Neural progenitor cell (in vitro differentiated cells): ENCODE results near the gene MSANTD2. TPM values are rescaled to one million over a fixed set of nuclear protein-coding genes. Genes with fewer than 3 reads are reported as not detected.

ENCODE experiments used
- DNase-seq: peaks from one replicate; pipeline ENCODE4 v3.0.0-alpha.2; 2016; ENCODE audit warnings: low spot score
- H2AFZ ChIP-seq: fragments of 200-600 bp; sonication (generic); replicated peaks from 2 replicates; pipeline ENCODE4 v1.6.1; 2016; ENCODE audit warnings: antibody characterized with exemption
- H3F3A ChIP-seq: fragments of 200-600 bp; sonication (generic); 2 replicates; pipeline ENCODE4 v1.6.1; 2016; ENCODE audit warnings: antibody characterized with exemption, low read depth
- H3K27ac ChIP-seq: fragments of 200-600 bp; sonication (generic); 2 replicates; pipeline ENCODE4 v1.5.1; 2016; ENCODE audit warnings: mild to moderate bottlenecking
- H3K27me3 ChIP-seq: fragments of 200-600 bp; sonication (generic); 2 replicates; pipeline ENCODE4 v1.6.1; 2016; ENCODE audit warnings: mild to moderate bottlenecking, moderate library complexity
- H3K36me3 ChIP-seq: fragments of 200-600 bp; sonication (generic); 2 replicates; pipeline ENCODE4 v1.5.1; 2016
- H3K4me1 ChIP-seq: fragments of 200-600 bp; sonication (generic); 2 replicates; pipeline ENCODE4 v1.6.1; 2016; ENCODE audit warnings: mixed run types
- H3K4me2 ChIP-seq: fragments of 200-600 bp; sonication (generic); 2 replicates; pipeline ENCODE4 v1.6.1; 2016
- H3K4me3 ChIP-seq: fragments of 200-600 bp; sonication (generic); 2 replicates; pipeline ENCODE4 v1.5.1; 2016
- H3K79me2 ChIP-seq: fragments of 200-600 bp; sonication (generic); 2 replicates; pipeline ENCODE4 v1.6.1; 2016; ENCODE audit warnings: low read depth
- H3K9ac ChIP-seq: fragments of 200-600 bp; sonication (generic); 2 replicates; pipeline ENCODE4 v1.6.1; 2016
- H3K9me3 ChIP-seq: fragments of 200-600 bp; sonication (generic); 2 replicates; pipeline ENCODE4 v1.5.1; 2016; ENCODE audit warnings: low read depth
- H4K20me1 ChIP-seq: fragments of 200-600 bp; sonication (generic); 2 replicates; pipeline ENCODE4 v1.6.1; 2016; ENCODE audit warnings: low read depth
- H3K27ac Mint-ChIP-seq: 3 replicates; pipeline ENCODE4 v1.8.0; 2021; ENCODE audit warnings: mixed read lengths
- H3K27me3 Mint-ChIP-seq: 2 replicates; pipeline ENCODE4 v1.8.0; 2022; ENCODE audit warnings: low read depth, mild to moderate bottlenecking, inconsistent platforms, moderate library complexity, mixed read lengths; ENCODE audit not compliant: insufficient read depth
- H3K36me3 Mint-ChIP-seq: 3 replicates; pipeline ENCODE4 v1.8.0; 2021; ENCODE audit warnings: mixed read lengths
- H3K4me1 Mint-ChIP-seq: 3 replicates; pipeline ENCODE4 v1.8.0; 2021; ENCODE audit warnings: mixed read lengths
- H3K4me3 Mint-ChIP-seq: 3 replicates; pipeline ENCODE4 v1.8.0; 2021; ENCODE audit warnings: mild to moderate bottlenecking, moderate library complexity, mixed read lengths
- H3K9me3 Mint-ChIP-seq: 3 replicates; pipeline ENCODE4 v1.8.0; 2020; ENCODE audit warnings: mixed read lengths
- EZH2 ChIP-seq: fragments of 200-600 bp; sonication (generic); IDR thresholded peaks from 2 replicates; pipeline ENCODE4 v1.6.1; 2017; ENCODE audit warnings: antibody characterized with exemption, mild to moderate bottlenecking, moderate library complexity
- EZH2phosphoT487 ChIP-seq: fragments of 200-600 bp; sonication (generic); IDR thresholded peaks from 2 replicates; pipeline ENCODE4 v1.6.1; 2017; ENCODE audit warnings: antibody characterized with exemption
- total RNA-seq: library from RNA; depleted of rRNA; stranded (reverse); fragments of >200 nt; gene quantifications from 2 replicates; pipeline ENCODE4 v1.2.3, GENCODE V29; 2015; ENCODE audit warnings: low replicate concordance
- TF ChIP-seq, protein P1 (sequence below): fragments of 200-600 bp; sonication (generic); IDR thresholded peaks from 2 replicates; pipeline ENCODE4 v1.5.1; 2017; ENCODE audit warnings: antibody characterized with exemption, mild to moderate bottlenecking

The MSANTD2 gene
- total RNA-seq, 1 donor from 2014 or later: 41.9 TPM

DNA sequence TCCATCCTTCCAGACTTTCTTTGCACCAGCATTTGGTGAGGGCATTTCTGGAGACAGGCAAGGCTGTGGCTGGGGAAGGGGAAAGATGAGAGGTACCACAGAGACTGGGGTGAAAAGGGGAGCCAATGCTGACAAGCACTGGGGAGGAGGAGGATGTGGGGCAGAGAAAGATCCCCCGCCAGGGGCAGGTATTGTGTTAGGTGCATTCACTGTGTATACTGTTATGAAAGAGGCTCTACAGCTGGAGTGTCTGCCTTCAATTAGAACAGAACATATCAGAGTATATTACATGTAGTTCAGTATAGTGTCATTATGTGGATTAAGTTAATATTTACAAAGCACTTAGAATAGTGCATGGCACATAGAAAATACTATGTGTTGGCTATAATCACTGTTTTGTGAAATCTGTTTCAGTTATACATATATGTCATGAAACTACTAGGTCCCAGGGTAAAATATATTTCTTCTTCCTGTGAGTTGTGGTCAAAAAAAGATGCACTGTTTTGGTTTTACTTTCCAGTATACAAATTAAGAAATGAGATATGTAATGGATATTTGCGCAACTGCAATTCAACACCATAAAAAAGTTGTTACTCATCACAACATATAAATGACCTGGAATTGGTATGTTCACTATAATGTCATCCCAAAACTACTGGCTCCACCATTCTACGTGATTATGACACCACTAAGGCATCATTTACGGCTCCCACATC lies 8.4 kb downstream of the MSANTD2 start:
- H3F3A ChIP-seq: peaks cover 7% of the 10 kb centered on the region
- H3K4me1 ChIP-seq: peaks cover 18% of the 10 kb centered on the region
- no peaks in the 10 kb centered on the region for H3K27me3 ChIP-seq
- Mint-ChIP-seq H3K4me3 (no peak overlapping the region), H3K27ac (no peak overlapping the region), H3K27me3 (no peaks in the 10 kb centered on the region), H3K9me3 (no peaks in the 10 kb centered on the region), H3K36me3 (peaks cover 1% of the 10 kb centered on the region), H3K4me1 (peaks cover 27% of the 10 kb centered on the region)
- no peak overlapping the region for H3K4me3 ChIP-seq
- H3K9ac ChIP-seq: no peak overlapping the region
- no peaks in the 10 kb centered on the region for H3K9me3 ChIP-seq
- no peak overlapping the region for H3K4me2 ChIP-seq
- no peaks in the 10 kb centered on the region for H3K36me3 ChIP-seq
- H3K27ac ChIP-seq: no peak overlapping the region
- DNase-seq: no peak
- peaks cover 100% of the 10 kb centered on the region for H3K79me2 ChIP-seq
- H4K20me1 ChIP-seq: peaks cover 99% of the 10 kb centered on the region
- TF ChIP-seq, protein P1, sequence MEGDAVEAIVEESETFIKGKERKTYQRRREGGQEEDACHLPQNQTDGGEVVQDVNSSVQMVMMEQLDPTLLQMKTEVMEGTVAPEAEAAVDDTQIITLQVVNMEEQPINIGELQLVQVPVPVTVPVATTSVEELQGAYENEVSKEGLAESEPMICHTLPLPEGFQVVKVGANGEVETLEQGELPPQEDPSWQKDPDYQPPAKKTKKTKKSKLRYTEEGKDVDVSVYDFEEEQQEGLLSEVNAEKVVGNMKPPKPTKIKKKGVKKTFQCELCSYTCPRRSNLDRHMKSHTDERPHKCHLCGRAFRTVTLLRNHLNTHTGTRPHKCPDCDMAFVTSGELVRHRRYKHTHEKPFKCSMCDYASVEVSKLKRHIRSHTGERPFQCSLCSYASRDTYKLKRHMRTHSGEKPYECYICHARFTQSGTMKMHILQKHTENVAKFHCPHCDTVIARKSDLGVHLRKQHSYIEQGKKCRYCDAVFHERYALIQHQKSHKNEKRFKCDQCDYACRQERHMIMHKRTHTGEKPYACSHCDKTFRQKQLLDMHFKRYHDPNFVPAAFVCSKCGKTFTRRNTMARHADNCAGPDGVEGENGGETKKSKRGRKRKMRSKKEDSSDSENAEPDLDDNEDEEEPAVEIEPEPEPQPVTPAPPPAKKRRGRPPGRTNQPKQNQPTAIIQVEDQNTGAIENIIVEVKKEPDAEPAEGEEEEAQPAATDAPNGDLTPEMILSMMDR: no peak
- TF ChIP-seq EZH2: no peak
- no peak for TF ChIP-seq EZH2phosphoT487
- no peak overlapping the region for H2AFZ ChIP-seq

DNA sequence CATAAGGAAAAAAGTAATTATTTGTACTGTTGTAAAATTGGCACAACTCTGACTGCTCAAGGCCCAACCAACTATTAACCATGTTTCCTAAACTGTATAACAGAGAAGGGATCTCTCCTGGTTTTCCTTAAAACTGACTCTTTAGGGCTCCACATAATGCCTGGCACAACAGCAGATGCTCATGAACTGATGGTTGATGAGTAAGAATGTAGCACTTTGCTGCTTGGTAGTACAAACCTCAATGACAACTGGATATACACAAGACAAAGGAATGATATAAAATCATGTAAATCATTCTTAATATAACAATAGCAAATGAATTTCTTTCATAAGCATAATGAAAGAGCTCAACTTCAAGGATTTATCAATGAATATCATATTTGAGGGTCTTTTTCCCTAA lies 11.7 kb downstream of the MSANTD2 start:
- Histone ChIP-seq H3K79me2 (peaks cover 97% of the 10 kb centered on the region), H2AFZ (no peak overlapping the region), H3K4me3 (no peak overlapping the region), H3K4me1 (peaks cover 17% of the 10 kb centered on the region), H3K9ac (no peak overlapping the region), H3K27me3 (no peaks in the 10 kb centered on the region), H3K36me3 (no peaks in the 10 kb centered on the region), H3F3A (no peaks in the 10 kb centered on the region), H3K9me3 (no peaks in the 10 kb centered on the region), H4K20me1 (peaks cover 83% of the 10 kb centered on the region), H3K27ac (no peak overlapping the region), H3K4me2 (no peak overlapping the region)
- Mint-ChIP-seq H3K36me3 (peaks cover 10% of the 10 kb centered on the region), H3K27ac (no peak overlapping the region), H3K4me3 (no peak overlapping the region), H3K9me3 (no peaks in the 10 kb centered on the region), H3K4me1 (peaks cover 19% of the 10 kb centered on the region), H3K27me3 (no peaks in the 10 kb centered on the region)
- TF ChIP-seq EZH2phosphoT487 (no peak), EZH2 (no peak)
- TF ChIP-seq, protein P1: no peak
- DNase-seq: no peak

DNA sequence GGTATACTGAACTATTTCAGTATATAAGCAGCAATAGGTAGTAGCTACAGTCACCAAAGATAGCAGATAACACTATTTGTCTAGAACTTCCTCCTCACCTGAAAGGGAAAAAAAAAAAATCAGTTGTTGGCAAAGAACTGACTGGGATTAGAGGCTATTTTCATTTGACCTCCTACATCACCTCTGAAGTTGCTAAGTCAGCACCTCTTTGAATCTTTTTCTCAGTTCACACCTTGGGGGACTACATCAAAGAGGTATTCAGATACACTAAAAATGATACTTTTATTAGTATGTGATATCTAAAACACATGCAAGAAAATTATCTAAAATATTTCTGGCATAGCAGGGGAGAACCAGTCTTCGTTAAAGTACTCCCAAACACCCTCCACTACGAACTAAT lies 16.2 kb downstream of the MSANTD2 start:
- Histone ChIP-seq H3K9me3 (no peaks in the 10 kb centered on the region), H3K27ac (no peak overlapping the region), H3K4me1 (no peaks in the 10 kb centered on the region), H3K4me3 (no peak overlapping the region), H3K27me3 (no peaks in the 10 kb centered on the region), H4K20me1 (peaks cover 49% of the 10 kb centered on the region), H3K4me2 (no peak overlapping the region), H2AFZ (no peak overlapping the region), H3K79me2 (peaks cover 81% of the 10 kb centered on the region), H3F3A (peaks cover 8% of the 10 kb centered on the region), H3K9ac (no peak overlapping the region), H3K36me3 (no peaks in the 10 kb centered on the region)
- H3K4me1 Mint-ChIP-seq: no peaks in the 10 kb centered on the region
- H3K4me3 Mint-ChIP-seq: no peak overlapping the region
- TF ChIP-seq EZH2 (no peak), EZH2phosphoT487 (no peak)
- TF ChIP-seq, protein P1: no peak
- H3K36me3 Mint-ChIP-seq: peaks cover 8% of the 10 kb centered on the region
- no peak overlapping the region for H3K27ac Mint-ChIP-seq
- no peak for DNase-seq
- H3K9me3 Mint-ChIP-seq: no peaks in the 10 kb centered on the region
- no peaks in the 10 kb centered on the region for H3K27me3 Mint-ChIP-seq
